Stimulated activated CD4-positive, alpha-beta T cell treated with anti-CD3 and anti-CD28 coated beads, Interleukin-4, amount 100 ng/mL, for 48 hours (primary cell): ENCODE data around the gene ZDHHC14.

Source experiments
- DNase-seq, 2 donors: peaks; one replicate each; pipeline ENCODE4 v3.0.0-alpha.2; 2020; ENCODE audit warnings: low read depth in 2 of 2

ZDHHC14 gene

DNA sequence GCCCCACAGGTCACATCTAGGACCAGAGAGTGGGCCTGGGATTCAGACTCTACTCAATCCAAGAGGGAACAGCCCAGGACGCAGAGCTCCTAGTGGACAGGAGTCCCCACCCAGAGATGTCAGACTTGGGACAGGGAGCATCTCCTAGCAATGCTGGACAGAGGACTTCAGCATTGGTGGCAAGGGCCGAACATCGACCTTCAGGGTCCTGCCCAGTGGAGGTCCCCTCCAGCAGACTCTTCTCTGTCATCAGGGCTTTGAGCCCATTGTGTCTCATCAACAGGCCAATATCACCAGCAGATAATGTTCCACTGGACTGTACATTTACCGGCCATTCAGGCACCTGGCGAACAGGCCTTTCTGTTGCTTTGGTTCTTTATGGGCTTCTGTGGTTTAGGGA is 282.3 kb downstream of the ZDHHC14 start:
- DNase-seq: no peak

DNA sequence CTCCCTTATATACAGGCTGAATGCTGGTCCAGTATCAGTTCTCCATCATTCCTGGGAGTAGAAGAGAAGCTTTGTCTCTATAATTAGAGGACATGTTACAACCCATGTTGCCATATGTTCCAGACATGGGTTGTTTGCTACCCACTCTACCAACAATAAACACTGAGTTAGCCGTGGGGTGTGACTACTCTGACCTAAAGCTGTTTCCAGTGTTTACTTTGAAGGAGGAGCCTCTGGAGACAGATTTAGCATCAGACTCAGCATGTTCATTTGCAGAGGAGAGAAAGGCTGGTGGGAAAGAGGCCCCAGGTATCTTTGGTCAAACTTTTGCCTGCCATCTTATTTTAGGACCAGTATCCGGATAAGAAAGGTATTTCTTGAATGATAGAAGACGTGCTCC is 284.2 kb downstream of the ZDHHC14 start:
- DNase-seq: no peak

DNA sequence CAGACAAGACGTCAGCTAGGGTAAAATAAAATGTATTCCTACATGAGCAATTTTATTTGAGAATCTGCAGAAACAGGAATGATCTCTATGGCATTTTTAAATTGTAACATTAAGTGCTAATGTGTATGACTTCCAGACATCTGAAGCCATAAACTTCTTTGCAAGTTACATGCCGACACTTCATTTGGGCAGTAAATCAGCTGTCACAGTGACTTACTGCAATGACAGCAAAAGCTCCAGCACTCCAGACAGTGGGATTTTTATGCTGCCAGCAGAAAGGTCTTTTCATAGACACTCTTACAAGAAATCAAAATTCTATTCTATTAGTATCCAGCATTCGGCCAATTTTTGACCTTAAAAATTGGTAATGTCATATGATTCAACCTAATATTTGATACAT is 285.7 kb downstream of the ZDHHC14 start:
- DNase-seq: no peak

DNA sequence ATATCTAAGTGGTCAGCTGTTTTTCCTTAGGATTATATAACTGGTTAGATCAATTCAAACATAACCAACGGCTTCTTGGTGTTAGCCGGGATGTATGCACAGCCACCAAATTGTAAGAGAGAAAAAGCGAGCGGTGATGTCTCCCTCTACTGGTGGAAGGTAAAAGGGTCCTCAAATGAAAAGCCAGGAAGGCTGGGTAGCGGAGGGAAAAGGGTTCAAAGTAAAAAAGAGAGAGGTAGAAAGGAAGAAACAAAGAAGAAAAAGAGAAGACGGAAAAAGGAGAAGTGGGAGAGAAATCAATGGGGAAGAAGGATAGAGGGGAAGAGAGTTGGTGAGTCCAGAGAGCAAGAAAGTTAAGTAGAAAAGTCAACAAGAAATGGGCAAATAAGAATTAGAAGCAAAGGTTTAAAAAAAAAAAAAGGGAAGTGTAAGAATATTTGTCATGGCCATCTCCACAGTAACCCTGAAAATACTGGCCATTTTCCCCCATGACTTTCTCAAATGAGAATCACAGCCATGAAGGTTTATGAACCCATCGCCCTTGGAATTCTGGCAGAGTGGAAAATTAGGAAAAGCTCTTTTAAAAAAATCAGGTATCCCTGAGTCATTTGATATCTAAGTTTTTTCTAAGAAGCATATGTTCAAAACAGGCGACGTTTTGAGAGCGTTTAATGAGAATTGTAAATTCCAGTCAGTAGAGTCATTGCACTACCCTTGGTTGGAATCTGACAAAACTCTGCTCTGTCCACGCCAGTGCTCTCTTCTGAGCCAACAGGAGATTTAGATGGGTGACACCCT is 286.4 kb downstream of the ZDHHC14 start:
- DNase-seq: peak; percentile 25 to 36

DNA sequence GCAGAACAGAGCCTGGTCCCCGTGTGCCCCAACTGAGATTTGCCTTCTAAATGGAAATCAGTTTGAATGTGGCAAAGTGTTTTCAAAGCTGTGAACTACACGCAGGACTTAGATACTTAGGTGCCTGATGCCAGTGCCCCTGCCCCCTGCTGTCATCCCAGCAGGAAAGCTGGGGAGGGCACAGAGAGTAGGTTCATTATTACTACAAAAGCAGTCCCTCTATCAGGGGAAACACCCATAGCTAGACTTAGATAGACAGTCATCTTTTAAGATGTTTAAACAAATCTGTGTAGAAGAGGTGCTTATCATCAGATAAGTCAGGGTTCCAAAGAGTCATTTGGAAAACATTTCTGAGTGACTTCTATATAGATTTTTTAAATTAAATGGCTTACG is 287.0 kb downstream of the ZDHHC14 start:
- no peak for DNase-seq

DNA sequence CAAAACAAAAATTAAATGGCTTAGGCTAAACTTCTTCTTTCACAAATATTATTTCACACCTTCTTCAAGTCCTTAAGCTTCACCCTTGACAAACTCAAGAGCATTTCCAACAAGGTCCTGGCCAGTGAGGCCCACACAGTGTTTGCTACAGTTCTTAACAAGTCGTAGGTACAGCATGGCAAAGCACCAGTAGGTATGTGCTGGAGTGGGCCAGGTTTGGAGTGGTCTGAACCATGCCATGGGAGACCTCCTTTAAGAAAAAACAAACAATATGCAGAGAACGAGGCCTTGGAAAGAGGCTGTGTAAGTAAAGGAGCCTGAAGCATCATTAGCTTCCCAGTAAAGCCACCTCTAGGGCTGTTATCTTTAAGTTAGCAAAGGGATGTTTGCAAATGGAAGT is 287.7 kb downstream of the ZDHHC14 start:
- DNase-seq: no peak

DNA sequence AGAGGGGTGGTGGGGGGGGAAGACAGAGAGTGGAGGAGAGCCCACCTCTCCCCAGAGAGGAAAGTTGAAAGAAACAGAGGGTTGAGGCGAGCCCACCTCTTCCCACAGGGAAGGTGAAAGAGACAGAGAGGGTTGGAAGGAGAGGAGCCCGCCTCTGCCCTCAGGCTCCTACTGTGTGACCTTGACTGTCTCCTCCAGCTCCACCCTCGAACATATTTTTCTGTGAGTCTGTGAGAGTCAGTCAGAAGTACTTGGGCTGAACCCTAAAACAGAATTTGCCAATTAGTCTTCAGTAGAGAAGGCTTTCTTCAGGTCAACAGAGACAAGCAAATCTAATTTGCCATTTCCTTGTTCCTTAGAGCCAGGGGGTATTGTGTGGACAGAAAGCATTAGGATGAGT is 288.3 kb downstream of the ZDHHC14 start:
- no peak for DNase-seq

DNA sequence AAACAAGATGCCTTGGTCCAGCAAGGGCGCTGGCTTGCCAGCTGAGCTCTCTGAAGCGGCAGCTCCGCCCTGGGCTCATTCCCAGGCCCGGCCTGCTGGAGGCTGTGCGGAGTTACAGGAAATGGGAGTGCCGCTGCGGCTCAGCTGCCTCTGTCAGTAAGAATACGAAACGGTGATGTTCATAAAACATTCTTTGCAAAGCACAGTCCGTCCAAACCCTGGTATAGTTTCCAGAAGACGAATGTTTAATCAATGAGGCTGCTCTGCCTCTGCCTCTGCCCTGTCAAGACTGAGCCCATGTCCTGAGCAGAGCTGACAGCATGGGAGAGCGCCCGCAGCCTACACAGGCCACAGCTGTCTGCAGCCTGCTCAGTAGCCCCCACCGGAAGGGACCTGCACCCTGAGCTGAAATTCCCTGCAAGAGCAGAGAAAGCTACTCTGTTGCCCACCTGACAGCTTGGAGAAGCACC is 288.8 kb downstream of the ZDHHC14 start:
- DNase-seq: no peak

DNA sequence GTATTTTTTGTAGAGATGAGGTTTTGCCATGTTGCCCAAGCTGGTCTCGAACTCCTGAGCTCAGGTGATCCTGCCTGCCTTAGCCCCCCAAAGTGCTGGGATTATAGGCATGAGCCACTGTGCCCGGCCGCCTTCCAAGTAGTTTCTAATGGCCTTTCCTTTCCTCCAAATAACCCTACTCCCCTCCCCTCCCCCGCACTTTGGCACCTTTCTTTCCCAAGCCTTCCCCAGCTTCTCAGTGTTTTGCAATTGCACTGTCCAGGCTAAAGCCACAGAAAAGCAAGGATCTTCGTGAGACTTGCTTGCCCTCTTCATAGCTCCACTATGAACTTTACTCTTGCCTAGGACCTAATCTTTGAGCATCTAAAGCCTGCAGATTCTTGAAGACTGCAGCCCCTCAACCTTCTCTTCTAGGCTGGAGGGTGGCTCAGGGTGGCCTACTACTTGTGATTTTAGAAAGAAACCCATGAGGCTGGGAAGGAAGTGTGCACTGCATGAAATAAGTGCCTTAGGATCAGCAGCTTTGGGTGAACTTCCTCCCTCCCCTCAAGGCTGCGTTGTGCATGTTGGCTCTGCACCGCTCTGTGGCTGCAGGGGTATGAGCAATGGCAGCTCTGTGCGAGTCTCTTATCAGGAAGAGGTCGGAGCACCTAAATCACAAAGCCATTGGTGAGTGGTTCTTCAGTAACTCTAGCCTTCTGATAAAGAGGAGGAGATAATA is 289.6 kb downstream of the ZDHHC14 start:
- no peak for DNase-seq

DNA sequence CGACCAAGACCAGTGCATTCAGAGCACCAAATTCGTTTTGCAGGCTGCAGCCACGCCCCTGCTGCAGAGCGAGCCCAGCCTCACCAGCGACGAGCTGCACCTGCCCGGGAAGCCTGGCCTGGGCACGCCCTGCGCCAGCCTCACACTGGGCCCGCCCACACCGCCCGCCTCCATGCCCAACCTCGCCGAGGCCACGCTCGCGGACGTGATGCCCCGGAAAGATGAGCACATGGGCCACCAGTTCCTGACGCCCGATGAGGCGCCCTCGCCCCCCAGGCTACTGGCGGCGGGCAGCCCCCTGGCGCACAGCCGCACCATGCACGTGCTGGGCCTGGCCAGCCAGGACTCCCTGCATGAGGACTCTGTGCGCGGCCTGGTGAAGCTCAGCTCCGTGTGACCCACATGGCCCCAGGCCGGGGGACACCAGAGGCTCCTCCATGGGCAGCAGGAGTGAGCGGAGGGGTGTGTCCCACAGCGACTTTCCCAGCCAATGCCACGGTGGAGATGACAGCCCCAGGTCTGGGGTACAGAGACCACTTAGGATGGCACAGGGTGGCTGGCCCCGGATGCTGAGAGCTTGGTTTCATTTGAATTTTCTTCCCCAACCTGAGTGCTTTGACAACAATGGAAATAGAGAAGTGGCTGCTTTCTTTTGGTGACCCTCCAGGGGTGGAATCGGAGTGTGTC is 291.9 kb downstream of the ZDHHC14 start:
- DNase-seq: no peak

DNA sequence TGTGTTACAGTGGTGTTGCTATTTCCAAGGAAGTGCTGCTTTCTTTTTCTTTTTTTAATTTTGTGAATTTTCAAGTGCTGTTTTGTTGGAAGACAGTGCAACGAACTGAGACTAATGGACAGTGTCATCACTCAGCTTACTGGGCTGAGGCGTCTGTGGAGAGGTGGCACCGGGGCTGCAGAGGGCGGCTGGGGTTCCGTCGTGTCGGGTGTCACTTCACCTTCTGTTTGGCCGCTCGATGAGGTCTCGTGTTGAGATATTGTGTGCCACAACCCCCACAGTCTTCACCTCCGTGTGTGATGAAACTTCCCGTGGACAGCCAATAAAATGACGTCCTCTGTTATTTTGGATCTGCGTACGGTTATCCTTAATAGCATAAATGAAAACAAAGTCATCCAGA is 292.6 kb downstream of the ZDHHC14 start:
- DNase-seq: no peak

DNA sequence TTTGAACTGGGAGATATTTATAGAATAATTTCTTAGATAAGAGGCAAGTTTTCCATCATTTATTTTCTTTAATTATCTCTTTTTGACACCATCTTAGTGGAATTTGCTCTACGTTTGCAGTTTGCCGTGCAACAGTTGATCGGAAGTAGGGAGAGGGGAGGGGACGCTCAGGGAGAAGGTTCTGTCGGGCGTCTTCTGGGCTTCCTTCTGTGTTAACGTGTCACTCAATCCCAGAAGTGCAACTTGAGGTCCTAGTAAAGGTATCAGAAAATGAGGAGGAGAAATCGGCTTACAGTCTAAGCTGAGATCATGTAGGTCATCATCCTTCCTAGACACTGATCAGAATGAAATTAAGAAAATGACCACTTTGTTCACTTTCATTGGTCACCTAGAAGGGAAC is 293.1 kb downstream of the ZDHHC14 start:
- no peak for DNase-seq

DNA sequence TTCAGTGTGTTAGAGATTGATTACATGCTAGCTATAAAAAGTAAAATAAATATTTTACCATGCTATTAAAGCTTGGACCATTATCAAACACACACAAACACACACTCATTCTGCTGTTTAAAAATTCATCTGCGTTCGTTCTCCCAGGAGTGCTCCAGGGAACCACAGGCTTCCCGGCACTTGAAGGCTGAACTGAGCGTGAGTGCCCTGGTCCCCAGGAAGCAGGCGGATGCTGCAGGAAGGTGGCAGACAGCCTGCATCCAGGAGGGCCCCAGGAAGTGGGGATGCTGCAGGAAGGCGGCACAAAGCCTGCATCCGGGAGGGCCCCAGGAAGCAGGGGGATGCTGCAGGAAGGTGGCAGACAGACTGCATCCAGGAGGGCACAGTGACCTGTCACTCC is 294.8 kb downstream of the ZDHHC14 start:
- no peak for DNase-seq

DNA sequence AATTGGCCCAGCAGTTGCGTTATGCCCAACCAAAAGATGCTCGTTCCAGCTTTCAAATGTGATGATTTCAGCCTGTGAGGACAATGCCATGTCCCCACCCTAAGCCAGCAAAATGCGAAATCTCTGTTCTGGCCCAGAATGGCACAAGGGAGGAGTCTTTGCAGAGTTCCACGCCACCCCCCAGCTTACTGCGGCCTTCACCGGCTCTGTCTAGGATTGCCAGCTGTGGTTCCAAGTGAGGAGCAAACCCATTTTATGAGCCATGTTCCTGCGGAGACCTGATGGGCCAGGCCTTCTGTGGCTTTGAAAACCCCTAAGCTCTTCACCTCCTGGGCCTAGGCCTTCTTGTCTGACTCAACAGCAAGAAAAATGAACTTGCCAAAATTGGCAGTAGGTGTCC is 295.3 kb downstream of the ZDHHC14 start:
- no peak for DNase-seq

DNA sequence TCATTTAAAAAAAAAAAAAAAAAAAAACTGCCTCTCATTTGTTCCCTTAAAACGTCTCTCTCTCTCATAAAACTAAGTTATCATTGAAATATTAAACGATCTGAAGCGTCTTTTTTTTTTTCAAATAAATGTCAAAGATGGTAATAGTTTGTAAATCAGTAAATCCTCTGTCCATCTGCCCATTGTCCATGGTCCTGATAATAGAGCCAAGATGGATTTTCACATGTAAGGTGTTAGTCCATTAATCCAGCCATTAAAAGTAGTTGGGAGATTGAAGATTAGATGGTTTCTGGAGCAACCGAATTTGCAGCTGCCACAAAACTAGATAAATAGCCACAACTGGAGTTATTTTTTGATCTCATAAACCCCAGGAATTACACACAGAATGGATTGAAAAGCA is 296.2 kb downstream of the ZDHHC14 start:
- DNase-seq: no peak

DNA sequence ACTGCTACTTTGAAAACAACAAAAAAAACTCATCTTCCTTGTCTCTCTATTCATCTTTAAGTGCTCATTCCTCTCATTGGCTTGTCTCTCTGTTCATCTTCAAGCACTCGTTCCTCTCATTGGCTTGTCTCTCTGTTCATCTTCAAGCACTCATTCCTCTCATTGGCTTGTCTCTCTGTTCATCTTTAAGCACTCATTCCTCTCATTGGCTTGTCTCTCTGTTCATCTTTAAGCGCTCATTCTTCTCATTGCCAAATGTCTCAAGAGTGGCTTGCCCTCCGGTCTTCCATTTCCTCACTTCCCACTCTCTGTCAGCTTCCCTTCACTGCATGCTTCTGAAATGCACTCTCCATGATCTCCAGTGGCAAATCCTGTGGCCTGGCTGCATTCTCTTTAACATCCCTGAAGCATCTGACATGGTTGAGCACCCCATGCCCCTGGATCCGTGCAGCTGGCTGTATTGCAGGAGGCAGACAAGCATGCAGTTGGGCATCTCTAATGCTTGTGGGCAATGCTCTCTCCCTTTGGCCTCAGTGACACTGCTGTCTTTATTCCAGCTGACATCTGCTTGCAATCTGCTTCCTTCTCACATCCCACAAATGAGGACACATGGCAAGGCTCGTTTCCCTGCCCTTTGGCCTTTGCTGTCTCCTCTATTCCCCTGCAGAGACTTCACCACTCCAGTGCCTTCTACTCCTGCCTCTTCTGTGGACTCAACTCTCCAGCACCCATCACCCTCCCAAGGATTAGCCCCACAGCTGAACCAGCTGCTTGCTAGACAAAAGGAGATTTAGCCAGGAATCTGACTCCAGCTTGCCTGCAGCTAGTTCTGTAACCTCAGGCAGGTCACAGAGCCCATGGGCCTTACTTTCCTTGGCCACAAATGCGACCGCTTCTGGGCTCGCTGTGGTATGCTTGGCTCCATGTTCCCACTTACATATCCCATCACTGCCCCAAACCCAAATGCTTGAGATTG is 298.9 kb downstream of the ZDHHC14 start:
- DNase-seq: no peak

DNA sequence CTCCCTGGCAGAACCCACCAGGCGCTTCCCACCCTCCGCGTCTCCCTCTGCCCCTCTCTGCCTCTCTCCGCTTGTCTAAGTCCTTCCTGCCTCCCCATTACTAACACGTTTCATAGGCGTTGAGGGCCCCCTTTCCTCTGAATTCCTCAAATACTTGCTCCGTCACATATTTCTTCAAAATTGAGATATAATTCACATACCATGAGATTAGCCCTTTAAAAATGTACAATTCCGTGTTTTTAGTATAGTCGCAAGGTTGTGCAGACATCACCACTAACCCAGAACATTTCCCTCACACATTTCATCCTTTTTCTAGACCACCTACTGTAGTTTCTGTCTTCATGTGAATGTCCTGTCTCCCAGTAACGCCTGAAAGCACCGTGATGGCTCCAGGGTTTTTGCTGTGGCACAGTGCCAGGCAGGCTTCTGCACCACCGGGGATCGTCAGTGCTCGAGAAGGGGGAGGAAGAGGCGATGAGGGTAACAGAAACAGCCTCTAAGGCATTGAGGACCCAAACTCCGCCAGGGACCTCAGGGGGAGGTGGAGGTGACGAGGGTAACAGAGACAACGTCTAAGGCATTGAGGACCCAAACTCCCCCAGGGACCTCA is 300.2 kb downstream of the ZDHHC14 start:
- no peak for DNase-seq

DNA sequence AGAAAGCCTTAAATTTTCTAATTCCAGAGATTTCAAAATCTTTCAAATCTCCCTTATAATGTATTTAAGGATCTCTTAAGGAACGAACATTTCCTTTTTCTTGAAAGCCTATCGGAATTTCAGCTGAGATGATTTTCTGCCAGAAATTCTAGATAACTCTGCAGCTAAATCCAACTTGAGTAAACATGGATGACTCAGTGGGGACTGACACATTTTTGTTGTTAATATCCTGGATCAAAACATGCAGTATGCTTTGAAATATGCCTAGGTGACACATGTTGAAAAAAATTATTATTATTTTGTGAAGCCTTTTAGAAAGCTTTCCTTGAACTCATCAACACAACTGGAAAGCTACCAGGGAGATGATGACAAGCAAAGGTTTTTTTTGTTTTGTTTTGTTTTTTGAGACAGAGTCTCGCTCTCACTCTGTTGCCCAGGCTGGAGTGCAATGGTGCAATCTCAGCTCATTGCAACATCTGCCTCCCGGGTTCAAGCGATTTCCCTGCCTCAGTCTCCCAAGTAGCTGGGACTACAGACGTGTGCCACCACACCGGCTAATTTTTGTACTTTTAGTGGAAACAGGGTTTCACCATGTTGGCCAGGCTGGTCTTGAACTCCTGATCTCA is 302.0 kb downstream of the ZDHHC14 start:
- DNase-seq: no peak

DNA sequence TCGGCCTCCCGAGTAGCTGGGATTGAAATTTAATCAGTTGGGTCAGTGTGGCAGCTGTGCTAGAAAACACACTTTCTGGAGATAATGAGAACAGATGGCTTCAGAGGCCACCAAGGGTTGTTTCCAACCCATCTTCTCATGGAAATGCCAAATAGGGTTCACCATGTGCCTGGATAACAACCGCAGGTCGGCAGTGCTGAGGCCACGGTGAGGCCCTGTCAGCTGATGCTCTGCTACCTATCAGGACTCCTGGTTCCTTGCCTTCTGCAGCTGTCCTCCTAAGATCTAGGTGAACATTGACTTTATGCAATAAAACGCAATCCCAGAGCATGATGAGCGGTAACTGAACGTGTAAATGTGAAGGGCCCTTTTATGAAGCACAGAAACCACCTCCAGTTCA is 302.7 kb downstream of the ZDHHC14 start:
- DNase-seq: no peak

DNA sequence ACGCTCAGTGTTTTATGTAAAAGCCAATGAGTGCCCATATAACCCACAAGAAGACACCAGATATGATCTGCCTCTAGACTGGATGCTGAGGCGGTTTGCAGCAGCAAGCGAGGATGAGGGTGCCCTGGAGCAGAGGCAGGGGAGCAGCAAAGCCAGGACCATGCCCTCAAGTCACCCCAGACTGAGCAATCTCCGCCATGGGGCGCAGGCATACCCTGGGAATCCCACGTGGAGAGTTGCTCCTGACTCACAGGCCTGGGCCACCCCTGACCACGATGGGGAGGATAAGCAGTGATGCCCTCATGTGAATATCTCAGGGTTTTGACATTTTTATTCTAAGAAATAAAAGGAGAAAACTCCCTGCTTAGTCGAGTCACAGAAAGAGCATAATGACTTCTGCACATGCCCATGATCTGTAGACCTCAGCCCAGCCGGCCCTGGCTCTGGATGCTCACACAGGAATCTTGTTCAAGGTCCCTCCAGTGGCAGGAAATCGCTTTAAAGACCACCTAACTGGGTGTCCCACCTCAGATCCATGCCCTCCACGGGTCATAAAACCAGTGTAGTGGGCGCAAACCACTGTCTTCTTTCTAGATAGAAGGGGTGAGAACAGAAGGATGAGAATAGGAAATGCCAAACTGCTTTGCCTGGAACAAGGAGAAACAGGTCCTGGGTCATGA is 303.8 kb downstream of the ZDHHC14 start:
- DNase-seq: no peak
